GDM1 (cell line): ENCODE measurements around the gene NFIL3.

Experiments
- DNase-seq: peaks from one replicate; lab custom pipeline; 2025; lab: John Stamatoyannopoulos, UW

The NFIL3 gene

DNA sequence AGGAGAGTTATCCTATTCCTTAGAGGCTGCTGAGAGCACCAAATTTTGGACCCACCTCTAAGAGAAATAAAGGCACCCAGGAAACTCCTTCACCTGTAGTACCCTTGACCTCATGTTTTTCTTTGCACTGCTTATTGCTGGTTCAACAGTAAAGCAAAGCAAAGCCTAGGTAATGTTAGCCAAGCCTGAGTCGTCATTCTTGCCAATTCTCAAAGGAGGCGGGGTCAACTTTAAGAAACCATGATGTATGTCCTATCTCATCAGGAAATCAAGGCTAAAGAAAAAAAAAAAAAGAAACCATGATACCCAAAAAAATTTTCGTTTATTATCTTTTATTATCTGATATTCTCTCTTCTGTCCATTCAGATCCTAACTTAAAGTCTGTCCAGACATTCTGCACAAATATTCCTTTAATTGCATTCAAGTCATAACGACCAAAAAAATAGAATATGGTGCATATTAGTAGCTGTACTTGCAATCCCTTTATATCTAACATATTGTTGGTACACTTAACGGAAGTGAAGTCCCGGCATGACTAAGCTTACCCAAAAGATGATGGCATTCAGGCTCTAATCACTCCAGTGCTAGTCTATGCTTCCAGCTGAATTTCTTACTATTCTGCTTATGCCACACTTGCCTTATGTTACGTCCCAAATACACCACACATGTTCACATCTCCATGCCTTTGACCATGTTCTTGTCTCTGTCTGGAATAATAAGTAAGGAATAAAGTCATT is 63.7 kb downstream of the NFIL3 start:
- no peak for DNase-seq

DNA sequence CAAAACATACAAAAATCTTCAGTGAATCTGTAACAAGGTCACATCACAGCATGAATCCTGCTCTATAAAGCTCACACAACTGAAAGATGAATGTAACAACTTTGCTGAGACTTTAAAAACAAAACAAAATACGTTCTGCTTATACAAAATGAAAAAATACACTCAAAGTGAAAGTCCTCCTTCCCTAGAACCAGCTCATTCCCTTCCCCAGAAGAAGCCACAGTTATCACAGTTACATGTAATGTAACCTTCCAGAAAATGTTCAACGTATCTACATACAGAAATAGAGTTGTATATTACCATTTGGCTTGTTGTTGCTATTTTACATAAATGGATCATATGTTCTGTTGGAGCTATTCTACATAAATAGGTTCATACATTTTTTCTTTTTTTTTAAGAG is 64.5 kb downstream of the NFIL3 start:
- no peak for DNase-seq
